SK-N-SH (cell line): ENCODE measurements around the gene POLR1A. TPM values are rescaled to one million over a fixed set of nuclear protein-coding genes. Genes with fewer than 3 reads are reported as not detected.

ENCODE experiments used
- CTCF ChIA-PET: fragments of 300-600, 350-600 bp; formaldehyde crosslinking; extraction: SDS; loops from one replicate; lab custom pipeline; 2021; lab: Yijun Ruan, JAX
- POLR2A ChIA-PET: fragments of 350-600 bp; sonication (Branson Sonifier 250); formaldehyde crosslinking; extraction: SDS; loops from one replicate; lab custom pipeline; 2020; ENCODE audit warnings: antibody characterized with exemption, inconsistent platforms; lab: Yijun Ruan, JAX
- DNase-seq: peaks from one replicate; pipeline ENCODE4 v3.0.0; 2012
- H2AFZ ChIP-seq: fragments of 200-600 bp; sonication (generic); 2 replicates; pipeline ENCODE4 v1.8.1; 2016; ENCODE audit warnings: antibody characterized with exemption, mild to moderate bottlenecking, low read depth
- H3F3A ChIP-seq: fragments of 200-600 bp; sonication (generic); replicated peaks from 2 replicates; pipeline ENCODE3; 2016; ENCODE audit warnings: antibody characterized with exemption, mild to moderate bottlenecking; ENCODE audit not compliant: insufficient read depth
- H3K27ac ChIP-seq, 2 experiments: fragments of 200-500 bp in 1 of 2; fragments of 200-600 bp in 1 of 2; sonication (Bioruptor generic) in 1 of 2; sonication (generic), shearing (Covaris generic) in 1 of 2; 2 replicates each; pipeline versions ENCODE4 v1.5.1 to v1.6.1; 2014 to 2016; ENCODE audit warnings: low read depth in 2 of 2, inconsistent platforms in 1 of 2, low read length in 1 of 2, mild to moderate bottlenecking in 1 of 2, mixed read lengths in 1 of 2
- H3K27me3 ChIP-seq: fragments of 200-600 bp; sonication (generic), shearing (Covaris generic); 2 replicates; pipeline ENCODE4 v1.6.1; 2016; ENCODE audit warnings: mixed run types; ENCODE audit not compliant: insufficient read depth
- H3K36me3 ChIP-seq, 2 experiments: fragments of 200-500 bp in 1 of 2; fragments of 200-600 bp in 1 of 2; sonication (Bioruptor generic) in 1 of 2; sonication (generic) in 1 of 2; replicated peaks in 1 of 2; 2 replicates each; pipeline versions ENCODE3 to v1.5.1; 2014 to 2016; ENCODE audit warnings: low read length in 1 of 2, mild to moderate bottlenecking in 1 of 2; ENCODE audit not compliant: insufficient read depth in 2 of 2, control insufficient read depth in 1 of 2
- H3K4me1 ChIP-seq, 2 experiments: fragments of 200-500 bp in 1 of 2; fragments of 200-600 bp in 1 of 2; sonication (Bioruptor generic) in 1 of 2; sonication (generic), shearing (Covaris generic) in 1 of 2; 2 replicates each; pipeline versions ENCODE4 v1.5.1 to v1.6.1; 2014 to 2016; ENCODE audit warnings: low read depth in 1 of 2, low read length in 1 of 2, mixed run types in 1 of 2; ENCODE audit not compliant: insufficient read depth in 2 of 2, control insufficient read depth in 1 of 2
- H3K4me2 ChIP-seq: fragments of 200-600 bp; sonication (generic), shearing (Covaris generic); 2 replicates; pipeline ENCODE4 v1.6.1; 2017; ENCODE audit warnings: mixed run types
- H3K4me3 ChIP-seq, 2 experiments: fragments of 200-500 bp in 1 of 2; fragments of 200-600 bp in 1 of 2; sonication (Bioruptor generic) in 1 of 2; sonication (generic), shearing (Covaris generic) in 1 of 2; 2 replicates each; pipeline versions ENCODE4 v1.5.1 to v1.8.1; 2014 to 2016; ENCODE audit warnings: low read depth in 2 of 2, inconsistent platforms in 1 of 2, low read length in 1 of 2, mild to moderate bottlenecking in 1 of 2, mixed read lengths in 1 of 2, moderate library complexity in 1 of 2
- H3K79me2 ChIP-seq: fragments of 200-600 bp; sonication (generic); 2 replicates; pipeline ENCODE4 v1.8.1; 2017; ENCODE audit warnings: mild to moderate bottlenecking; ENCODE audit not compliant: insufficient read depth
- H3K9ac ChIP-seq: fragments of 200-600 bp; sonication (generic); 2 replicates; pipeline ENCODE4 v1.6.1; 2017; ENCODE audit warnings: mixed run types
- H3K9me2 ChIP-seq: fragments of 200-600 bp; sonication (generic); 2 replicates; pipeline ENCODE4 v1.6.1; 2017; ENCODE audit warnings: mixed run types
- H3K9me3 ChIP-seq: fragments of 200-600 bp; sonication (generic); 2 replicates; pipeline ENCODE4 v1.6.1; 2017; ENCODE audit warnings: mixed run types, mild to moderate bottlenecking, moderate library complexity
- H4K20me1 ChIP-seq: fragments of 200-600 bp; sonication (generic); 2 replicates; pipeline ENCODE4 v1.6.1; 2017; ENCODE audit warnings: mild to moderate bottlenecking, mixed run types; ENCODE audit not compliant: insufficient read depth
- ELF1 ChIP-seq: IDR thresholded peaks from 2 replicates; pipeline ENCODE4 v1.4.0; 2012
- EP300 ChIP-seq, 2 experiments: IDR thresholded peaks; 2 replicates each; pipeline versions ENCODE4 v1.4.0 to v1.6.1; 2012; ENCODE audit warnings: borderline replicate concordance in 1 of 2, low read depth in 1 of 2, low read length in 1 of 2
- FOSL2 ChIP-seq: IDR thresholded peaks from 2 replicates; pipeline ENCODE4 v1.4.0; 2012; ENCODE audit warnings: low read depth, mild to moderate bottlenecking, moderate library complexity, borderline replicate concordance
- FOXJ3 ChIP-seq: sonication (generic); formaldehyde crosslinking; IDR thresholded peaks from 2 replicates; pipeline ENCODE4 v1.5.1; 2020; ENCODE audit warnings: mild to moderate bottlenecking, missing genetic modification reagents
- GABPA ChIP-seq: IDR thresholded peaks from 2 replicates; pipeline ENCODE4 v1.4.0; 2012; ENCODE audit warnings: low read depth, mild to moderate bottlenecking
- GATA2 ChIP-seq: sonication (generic); formaldehyde crosslinking; IDR thresholded peaks from 2 replicates; pipeline ENCODE4 v1.5.0; 2020; ENCODE audit warnings: mild to moderate bottlenecking, missing genetic modification reagents
- JUND ChIP-seq: IDR thresholded peaks from 2 replicates; pipeline ENCODE4 v1.4.0; 2012
- NFIC ChIP-seq: IDR thresholded peaks from 2 replicates; pipeline ENCODE4 v1.4.0; 2012; ENCODE audit warnings: borderline replicate concordance
- NRF1 ChIP-seq: IDR thresholded peaks from 2 replicates; pipeline ENCODE4 v1.6.1; 2012; ENCODE audit warnings: low read depth, mild to moderate bottlenecking, low read length
- RAD21 ChIP-seq: IDR thresholded peaks from 2 replicates; pipeline ENCODE4 v1.6.1; 2012; ENCODE audit warnings: mild to moderate bottlenecking, low read length
- SIN3A ChIP-seq: IDR thresholded peaks from 2 replicates; pipeline ENCODE4 v1.6.1; 2012; ENCODE audit warnings: low read depth, mild to moderate bottlenecking, low read length, moderate library complexity, borderline replicate concordance
- TAF1 ChIP-seq: IDR thresholded peaks from 2 replicates; pipeline ENCODE4 v1.6.1; 2012; ENCODE audit warnings: low read depth, mild to moderate bottlenecking, low read length, moderate library complexity, borderline replicate concordance
- TCF12 ChIP-seq: IDR thresholded peaks from 2 replicates; pipeline ENCODE4 v1.4.0; 2012
- TEAD4 ChIP-seq: IDR thresholded peaks from 2 replicates; pipeline ENCODE4 v1.4.0; 2012; ENCODE audit warnings: mild to moderate bottlenecking, borderline replicate concordance; ENCODE audit not compliant: insufficient read depth
- WGBS: methylation state at CpG from one replicate; pipeline ENCODE4 v1.1.6; 2017; ENCODE audit warnings: low lambda C conversion rate; 5-methylcytosine and 5-hydroxymethylcytosine counted together
- polyA plus RNA-seq, 3 experiments: library from polyadenylated mRNA; depleted of rRNA; stranded (reverse); fragments of >200 nt; gene quantifications; 2 replicates each; pipeline ENCODE4 v1.2.3, GENCODE V29; 2012
- TF ChIP-seq, protein P1 (sequence below): fragments of 150-350 bp; IDR thresholded peaks from 2 replicates; pipeline ENCODE4 v1.6.1; 2017; ENCODE audit warnings: antibody characterized with exemption, low read length, low read depth, borderline replicate concordance
- TF ChIP-seq, protein P2 (sequence below): IDR thresholded peaks from 2 replicates; pipeline ENCODE4 v1.4.0; 2012; ENCODE audit warnings: low read depth, borderline replicate concordance
- TF ChIP-seq, protein P3 (sequence below): IDR thresholded peaks from 2 replicates; pipeline ENCODE4 v1.6.1; 2012; ENCODE audit warnings: mild to moderate bottlenecking, low read depth, low read length, moderate library complexity
- TF ChIP-seq, protein P4 (sequence below): fragments of 200-600 bp; sonication (generic); IDR thresholded peaks from 2 replicates; pipeline ENCODE4 v1.6.1; 2017; ENCODE audit warnings: antibody characterized with exemption, mild to moderate bottlenecking, moderate library complexity
- TF ChIP-seq, protein P5 (sequence below): IDR thresholded peaks from 2 replicates; pipeline ENCODE4; 2012

The POLR1A gene
- polyA plus RNA-seq, 1 of the 3 experiments (the other 2 are of a cell fraction), result 6.1 TPM

DNA sequence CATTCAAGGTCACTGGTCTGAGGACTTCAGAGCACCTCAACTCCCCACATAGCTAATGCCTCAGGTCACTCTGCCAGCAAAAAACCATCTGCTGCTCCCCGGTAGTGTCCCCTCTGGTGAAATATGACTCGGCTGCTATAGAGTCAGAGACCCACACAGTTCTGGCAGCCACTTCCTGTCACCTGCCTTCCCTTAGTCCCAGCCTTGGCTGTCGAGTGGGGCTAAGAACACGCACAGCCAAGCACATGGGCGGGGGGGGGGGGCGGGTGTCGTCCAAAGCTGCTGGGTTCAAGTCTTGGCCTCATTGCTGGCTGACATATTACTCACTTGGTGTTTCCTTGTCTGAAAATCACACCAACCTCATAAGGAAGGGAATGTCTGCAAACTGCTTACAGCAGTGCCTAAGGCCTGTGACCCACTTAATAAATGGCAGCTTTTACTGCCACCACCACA lies 37.5 kb downstream of the POLR1A start:
- Histone ChIP-seq H3K4me1 (peaks cover 0 to 41% of the 10 kb centered on the region in 2 experiments; a peak in 2 of 4 replicates), H3F3A (peaks cover 4% of the 10 kb centered on the region), H3K36me3 (peaks cover 54 to 73% of the 10 kb centered on the region in 2 experiments), H3K9me2 (no peaks in the 10 kb centered on the region), H4K20me1 (no peaks in the 10 kb centered on the region), H2AFZ (no peak overlapping the region), H3K27me3 (no peaks in the 10 kb centered on the region), H3K79me2 (no peaks in the 10 kb centered on the region), H3K9ac (no peak overlapping the region), H3K4me2 (no peak overlapping the region), H3K9me3 (no peaks in the 10 kb centered on the region; the same call in 1 of the 2 replicates), H3K4me3 (no peak overlapping the region), H3K27ac (no peak overlapping the region)
- 71% methylated on average over 5 of the region's 7 CpGs for WGBS
- CTCF ChIA-PET, result interaction anchor here (1.0 to 6.3 kb wide), 6 partner anchors 11 to 254 kb away, joined by 3 to 39 read pairs (median 14); partner anchors contain the start of gene ST3GAL5
- DNase-seq, result no peak
- TF ChIP-seq JUND, result no peak
- no peak for TF ChIP-seq ELF1
- no peak for TF ChIP-seq SIN3A
- TF ChIP-seq TEAD4, result no peak
- TF ChIP-seq TAF1, result no peak
- TF ChIP-seq FOXJ3 (CRISPR knock-in tag), result no peak
- TF ChIP-seq EP300 (IDR thresholded peaks at IDR 0.05; ENCODE audit: borderline replicate concordance in 1 of 2, low read depth in 1 of 2, low read length in 1 of 2), result no peak
- TF ChIP-seq, protein P1, sequence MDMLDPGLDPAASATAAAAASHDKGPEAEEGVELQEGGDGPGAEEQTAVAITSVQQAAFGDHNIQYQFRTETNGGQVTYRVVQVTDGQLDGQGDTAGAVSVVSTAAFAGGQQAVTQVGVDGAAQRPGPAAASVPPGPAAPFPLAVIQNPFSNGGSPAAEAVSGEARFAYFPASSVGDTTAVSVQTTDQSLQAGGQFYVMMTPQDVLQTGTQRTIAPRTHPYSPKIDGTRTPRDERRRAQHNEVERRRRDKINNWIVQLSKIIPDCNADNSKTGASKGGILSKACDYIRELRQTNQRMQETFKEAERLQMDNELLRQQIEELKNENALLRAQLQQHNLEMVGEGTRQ, result no peak
- no peak for TF ChIP-seq RAD21
- no peak for TF ChIP-seq NRF1
- TF ChIP-seq, protein P2, sequence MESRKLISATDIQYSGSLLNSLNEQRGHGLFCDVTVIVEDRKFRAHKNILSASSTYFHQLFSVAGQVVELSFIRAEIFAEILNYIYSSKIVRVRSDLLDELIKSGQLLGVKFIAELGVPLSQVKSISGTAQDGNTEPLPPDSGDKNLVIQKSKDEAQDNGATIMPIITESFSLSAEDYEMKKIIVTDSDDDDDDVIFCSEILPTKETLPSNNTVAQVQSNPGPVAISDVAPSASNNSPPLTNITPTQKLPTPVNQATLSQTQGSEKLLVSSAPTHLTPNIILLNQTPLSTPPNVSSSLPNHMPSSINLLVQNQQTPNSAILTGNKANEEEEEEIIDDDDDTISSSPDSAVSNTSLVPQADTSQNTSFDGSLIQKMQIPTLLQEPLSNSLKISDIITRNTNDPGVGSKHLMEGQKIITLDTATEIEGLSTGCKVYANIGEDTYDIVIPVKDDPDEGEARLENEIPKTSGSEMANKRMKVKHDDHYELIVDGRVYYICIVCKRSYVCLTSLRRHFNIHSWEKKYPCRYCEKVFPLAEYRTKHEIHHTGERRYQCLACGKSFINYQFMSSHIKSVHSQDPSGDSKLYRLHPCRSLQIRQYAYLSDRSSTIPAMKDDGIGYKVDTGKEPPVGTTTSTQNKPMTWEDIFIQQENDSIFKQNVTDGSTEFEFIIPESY, result no peak
- TF ChIP-seq GABPA, result no peak
- TF ChIP-seq, protein P3, sequence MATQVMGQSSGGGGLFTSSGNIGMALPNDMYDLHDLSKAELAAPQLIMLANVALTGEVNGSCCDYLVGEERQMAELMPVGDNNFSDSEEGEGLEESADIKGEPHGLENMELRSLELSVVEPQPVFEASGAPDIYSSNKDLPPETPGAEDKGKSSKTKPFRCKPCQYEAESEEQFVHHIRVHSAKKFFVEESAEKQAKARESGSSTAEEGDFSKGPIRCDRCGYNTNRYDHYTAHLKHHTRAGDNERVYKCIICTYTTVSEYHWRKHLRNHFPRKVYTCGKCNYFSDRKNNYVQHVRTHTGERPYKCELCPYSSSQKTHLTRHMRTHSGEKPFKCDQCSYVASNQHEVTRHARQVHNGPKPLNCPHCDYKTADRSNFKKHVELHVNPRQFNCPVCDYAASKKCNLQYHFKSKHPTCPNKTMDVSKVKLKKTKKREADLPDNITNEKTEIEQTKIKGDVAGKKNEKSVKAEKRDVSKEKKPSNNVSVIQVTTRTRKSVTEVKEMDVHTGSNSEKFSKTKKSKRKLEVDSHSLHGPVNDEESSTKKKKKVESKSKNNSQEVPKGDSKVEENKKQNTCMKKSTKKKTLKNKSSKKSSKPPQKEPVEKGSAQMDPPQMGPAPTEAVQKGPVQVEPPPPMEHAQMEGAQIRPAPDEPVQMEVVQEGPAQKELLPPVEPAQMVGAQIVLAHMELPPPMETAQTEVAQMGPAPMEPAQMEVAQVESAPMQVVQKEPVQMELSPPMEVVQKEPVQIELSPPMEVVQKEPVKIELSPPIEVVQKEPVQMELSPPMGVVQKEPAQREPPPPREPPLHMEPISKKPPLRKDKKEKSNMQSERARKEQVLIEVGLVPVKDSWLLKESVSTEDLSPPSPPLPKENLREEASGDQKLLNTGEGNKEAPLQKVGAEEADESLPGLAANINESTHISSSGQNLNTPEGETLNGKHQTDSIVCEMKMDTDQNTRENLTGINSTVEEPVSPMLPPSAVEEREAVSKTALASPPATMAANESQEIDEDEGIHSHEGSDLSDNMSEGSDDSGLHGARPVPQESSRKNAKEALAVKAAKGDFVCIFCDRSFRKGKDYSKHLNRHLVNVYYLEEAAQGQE, result no peak
- TF ChIP-seq, protein P4, sequence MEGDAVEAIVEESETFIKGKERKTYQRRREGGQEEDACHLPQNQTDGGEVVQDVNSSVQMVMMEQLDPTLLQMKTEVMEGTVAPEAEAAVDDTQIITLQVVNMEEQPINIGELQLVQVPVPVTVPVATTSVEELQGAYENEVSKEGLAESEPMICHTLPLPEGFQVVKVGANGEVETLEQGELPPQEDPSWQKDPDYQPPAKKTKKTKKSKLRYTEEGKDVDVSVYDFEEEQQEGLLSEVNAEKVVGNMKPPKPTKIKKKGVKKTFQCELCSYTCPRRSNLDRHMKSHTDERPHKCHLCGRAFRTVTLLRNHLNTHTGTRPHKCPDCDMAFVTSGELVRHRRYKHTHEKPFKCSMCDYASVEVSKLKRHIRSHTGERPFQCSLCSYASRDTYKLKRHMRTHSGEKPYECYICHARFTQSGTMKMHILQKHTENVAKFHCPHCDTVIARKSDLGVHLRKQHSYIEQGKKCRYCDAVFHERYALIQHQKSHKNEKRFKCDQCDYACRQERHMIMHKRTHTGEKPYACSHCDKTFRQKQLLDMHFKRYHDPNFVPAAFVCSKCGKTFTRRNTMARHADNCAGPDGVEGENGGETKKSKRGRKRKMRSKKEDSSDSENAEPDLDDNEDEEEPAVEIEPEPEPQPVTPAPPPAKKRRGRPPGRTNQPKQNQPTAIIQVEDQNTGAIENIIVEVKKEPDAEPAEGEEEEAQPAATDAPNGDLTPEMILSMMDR, result no peak
- TF ChIP-seq NFIC, result no peak
- TF ChIP-seq, protein P5, sequence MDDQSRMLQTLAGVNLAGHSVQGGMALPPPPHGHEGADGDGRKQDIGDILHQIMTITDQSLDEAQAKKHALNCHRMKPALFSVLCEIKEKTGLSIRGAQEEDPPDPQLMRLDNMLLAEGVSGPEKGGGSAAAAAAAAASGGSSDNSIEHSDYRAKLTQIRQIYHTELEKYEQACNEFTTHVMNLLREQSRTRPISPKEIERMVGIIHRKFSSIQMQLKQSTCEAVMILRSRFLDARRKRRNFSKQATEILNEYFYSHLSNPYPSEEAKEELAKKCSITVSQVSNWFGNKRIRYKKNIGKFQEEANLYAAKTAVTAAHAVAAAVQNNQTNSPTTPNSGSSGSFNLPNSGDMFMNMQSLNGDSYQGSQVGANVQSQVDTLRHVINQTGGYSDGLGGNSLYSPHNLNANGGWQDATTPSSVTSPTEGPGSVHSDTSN, result no peak
- no peak for TF ChIP-seq TCF12
- TF ChIP-seq GATA2 (CRISPR knock-in tag), result no peak
- no peak for TF ChIP-seq FOSL2
- POLR2A ChIA-PET, result no interaction called here
